Panc1 (cell line): ENCODE data around the gene DPM3. TPM values are rescaled to one million over a fixed set of nuclear protein-coding genes. Genes with fewer than 3 reads are reported as not detected.
A peak's percentile ranks its signal among the peaks of the same experiment; 100 is the strongest.

Source experiments
- ATAC-seq: fragments of 200-7000 bp; cut with Tn5 transposase; 2 replicates; pipeline ENCODE4 v1.9.1; 2020; ENCODE audit warnings: mild to moderate bottlenecking, moderate library complexity
- BruUV-seq: library from RNA; stranded (reverse); fragments of 400-500 nt; replicated peaks from 2 replicates; lab custom pipeline; 2021; lab: Mats Ljungman, UMichigan
- CTCF ChIA-PET: fragments of 300-600 bp; sonication (Branson Sonifier 250); formaldehyde crosslinking; loops from one replicate; lab custom pipeline; 2022; ENCODE audit warnings: antibody characterized with exemption; lab: Charles Lee
- POLR2A ChIA-PET: fragments of 300-600 bp; sonication (Branson Sonifier 250); formaldehyde crosslinking; loops from one replicate; lab custom pipeline; 2022; ENCODE audit warnings: antibody characterized with exemption; lab: Charles Lee
- DNase-seq: peaks from one replicate; pipeline ENCODE4 v3.0.0-alpha.2; 2010; ENCODE audit warnings: low read depth, low spot score
- H3K27ac ChIP-seq: 2 replicates; pipeline ENCODE4 v1.5.1; 2011; ENCODE audit warnings: mild to moderate bottlenecking, low read length, inconsistent platforms
- H3K27me3 ChIP-seq: fragments of 200-500 bp; sonication (Bioruptor generic); 2 replicates; pipeline ENCODE4 v1.6.0; 2014; ENCODE audit warnings: low read length, inconsistent platforms; ENCODE audit not compliant: control insufficient read depth, insufficient read depth
- H3K36me3 ChIP-seq: fragments of 200-500 bp; sonication (Bioruptor generic); 2 replicates; pipeline ENCODE4 v1.5.1; 2014; ENCODE audit warnings: inconsistent platforms, mild to moderate bottlenecking, low read length, moderate library complexity; ENCODE audit not compliant: control insufficient read depth, insufficient read depth
- H3K4me1 ChIP-seq: 2 replicates; pipeline ENCODE4 v1.5.1; 2011; ENCODE audit warnings: inconsistent platforms, mild to moderate bottlenecking, low read length, moderate library complexity; ENCODE audit not compliant: control insufficient read depth, insufficient read depth
- H3K4me3 ChIP-seq, 2 experiments: 2 replicates each; pipeline ENCODE4 v1.5.1; 2011 to 2012; ENCODE audit warnings: low read depth in 2 of 2, low read length in 2 of 2, mild to moderate bottlenecking in 2 of 2, inconsistent platforms in 1 of 2, moderate library complexity in 1 of 2
- H3K9me3 ChIP-seq: fragments of 200-500 bp; sonication (Bioruptor generic); 2 replicates; pipeline ENCODE4 v1.5.1; 2014; ENCODE audit warnings: low read depth, mild to moderate bottlenecking, inconsistent platforms, low read length, moderate library complexity; ENCODE audit not compliant: control insufficient read depth, insufficient read depth
- CTCF ChIP-seq: fragments of 450-650 bp; IDR thresholded peaks from 2 replicates; pipeline ENCODE4 v1.5.1; 2017; ENCODE audit warnings: mild to moderate bottlenecking
- POLR2AphosphoS5 ChIP-seq: IDR thresholded peaks from 2 replicates; pipeline ENCODE4 v1.6.1; 2012; ENCODE audit warnings: mild to moderate bottlenecking, low read depth, low read length, moderate library complexity
- SIN3A ChIP-seq: IDR thresholded peaks from 2 replicates; pipeline ENCODE4 v1.6.1; 2012; ENCODE audit warnings: low read depth, mild to moderate bottlenecking, low read length, moderate library complexity, borderline replicate concordance; ENCODE audit not compliant: insufficient read depth
- TCF7L2 ChIP-seq: IDR thresholded peaks from 2 replicates; pipeline ENCODE4 v1.6.1; 2011; ENCODE audit warnings: mild to moderate bottlenecking, low read depth, low read length, inconsistent platforms
- in situ Hi-C: cut with HindIII; loops from 2 replicates; pipeline ENCODE4 v1.10.0; 2016; ENCODE audit warnings: low sequenced_read_pairs, low pct_unique_long_range_greater_than_20kb
- intact Hi-C: fragments of 100-400 bp; cut with micrococcal nuclease; formaldehyde crosslinking; loops from one replicate; pipeline ENCODE4 v1.10.0; 2022; ENCODE audit not compliant: unreplicated experiment
- total RNA-seq: library from RNA; stranded (reverse); gene quantifications from one replicate; pipeline ENCODE4 v1.2.1, GENCODE V29; 2021; ENCODE audit not compliant: unreplicated experiment
- TF ChIP-seq, protein P1 (sequence below), 2 experiments: IDR thresholded peaks; 2 replicates each; pipeline ENCODE4 v1.6.1; 2011 to 2012; ENCODE audit warnings: low read depth in 2 of 2, control low read depth in 1 of 2, low read length in 1 of 2, mild to moderate bottlenecking in 1 of 2, moderate library complexity in 1 of 2; ENCODE audit not compliant: insufficient read depth in 1 of 2

The DPM3 gene
- total RNA-seq, 1 experiment from 2014 or later: 66.0 TPM

DNA sequence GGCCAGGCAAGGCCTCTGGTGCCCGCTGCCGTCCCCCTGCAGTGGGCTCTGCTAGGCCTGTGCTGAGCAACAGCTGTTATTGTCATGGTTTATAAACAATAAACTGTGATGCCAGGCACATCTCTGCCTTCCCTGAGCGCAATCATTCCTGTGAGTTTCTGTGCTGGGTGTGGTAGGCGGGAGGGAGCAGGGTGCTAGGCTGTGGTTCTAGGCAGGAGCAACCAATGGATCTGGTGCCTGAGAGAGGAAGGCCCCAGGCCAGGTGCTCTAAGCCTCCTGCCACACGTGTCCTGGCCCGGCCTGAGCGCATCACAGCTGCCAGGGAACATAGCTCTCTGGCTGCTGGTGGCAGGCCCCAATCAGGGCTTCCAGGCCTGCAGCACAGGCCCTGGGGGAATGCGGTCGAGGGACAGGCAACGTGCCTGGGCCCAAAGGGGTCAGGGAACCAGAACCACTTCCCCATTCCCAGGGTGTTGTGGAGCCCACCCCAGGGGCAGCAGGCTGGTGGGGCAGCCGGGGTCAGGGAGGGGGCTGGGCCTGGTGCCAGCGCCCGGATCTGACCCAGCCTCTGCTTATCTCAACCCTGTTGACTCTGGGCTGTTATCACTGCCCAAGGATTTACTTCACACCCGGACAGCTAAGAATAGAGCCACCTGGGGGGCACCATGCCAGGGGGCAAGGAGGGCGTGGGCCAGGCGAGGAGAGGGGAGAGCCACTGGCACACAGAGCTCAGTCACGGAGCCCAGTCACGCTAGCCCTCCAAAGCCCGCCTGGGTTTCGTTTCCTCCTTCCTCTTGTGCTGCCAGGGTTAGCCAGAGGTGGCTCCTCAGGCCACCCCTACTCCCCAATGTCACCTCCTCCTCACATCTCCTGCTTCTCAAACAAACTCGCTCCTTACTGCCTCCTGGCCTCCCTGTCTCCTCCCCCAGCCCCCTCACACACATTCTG, 44.8 kb upstream of the DPM3 start:
- H3K27me3 ChIP-seq: no peaks in the 10 kb centered on the region
- no peak for TF ChIP-seq TCF7L2
- no peak for TF ChIP-seq POLR2AphosphoS5
- no peak for TF ChIP-seq SIN3A
- TF ChIP-seq, protein P1, sequence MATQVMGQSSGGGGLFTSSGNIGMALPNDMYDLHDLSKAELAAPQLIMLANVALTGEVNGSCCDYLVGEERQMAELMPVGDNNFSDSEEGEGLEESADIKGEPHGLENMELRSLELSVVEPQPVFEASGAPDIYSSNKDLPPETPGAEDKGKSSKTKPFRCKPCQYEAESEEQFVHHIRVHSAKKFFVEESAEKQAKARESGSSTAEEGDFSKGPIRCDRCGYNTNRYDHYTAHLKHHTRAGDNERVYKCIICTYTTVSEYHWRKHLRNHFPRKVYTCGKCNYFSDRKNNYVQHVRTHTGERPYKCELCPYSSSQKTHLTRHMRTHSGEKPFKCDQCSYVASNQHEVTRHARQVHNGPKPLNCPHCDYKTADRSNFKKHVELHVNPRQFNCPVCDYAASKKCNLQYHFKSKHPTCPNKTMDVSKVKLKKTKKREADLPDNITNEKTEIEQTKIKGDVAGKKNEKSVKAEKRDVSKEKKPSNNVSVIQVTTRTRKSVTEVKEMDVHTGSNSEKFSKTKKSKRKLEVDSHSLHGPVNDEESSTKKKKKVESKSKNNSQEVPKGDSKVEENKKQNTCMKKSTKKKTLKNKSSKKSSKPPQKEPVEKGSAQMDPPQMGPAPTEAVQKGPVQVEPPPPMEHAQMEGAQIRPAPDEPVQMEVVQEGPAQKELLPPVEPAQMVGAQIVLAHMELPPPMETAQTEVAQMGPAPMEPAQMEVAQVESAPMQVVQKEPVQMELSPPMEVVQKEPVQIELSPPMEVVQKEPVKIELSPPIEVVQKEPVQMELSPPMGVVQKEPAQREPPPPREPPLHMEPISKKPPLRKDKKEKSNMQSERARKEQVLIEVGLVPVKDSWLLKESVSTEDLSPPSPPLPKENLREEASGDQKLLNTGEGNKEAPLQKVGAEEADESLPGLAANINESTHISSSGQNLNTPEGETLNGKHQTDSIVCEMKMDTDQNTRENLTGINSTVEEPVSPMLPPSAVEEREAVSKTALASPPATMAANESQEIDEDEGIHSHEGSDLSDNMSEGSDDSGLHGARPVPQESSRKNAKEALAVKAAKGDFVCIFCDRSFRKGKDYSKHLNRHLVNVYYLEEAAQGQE (IDR thresholded peaks at IDR 0.05; ENCODE audit: insufficient read depth in 1 of 2, low read depth in 2 of 2, low read length in 1 of 2): no peak
- no peak for TF ChIP-seq CTCF
- intact Hi-C loops (no loop called here), in situ Hi-C loops (no loop called here)
- DNase-seq (no peak), ATAC-seq (0 out of 2 replicates have a peak, but pooled peaks have one; percentile 25)
- POLR2A ChIA-PET: interaction anchor here (0.6 to 1.1 kb wide), 2 partner anchors 10 to 99 kb away, joined by 3 to 4 read pairs; no protein-coding TSS in a partner anchor
- no peaks in the 10 kb centered on the region for H3K9me3 ChIP-seq
- H3K4me1 ChIP-seq: peaks cover 2% of the 10 kb centered on the region
- BruUV-seq: no TSS peak
- no peaks in the 10 kb centered on the region for H3K36me3 ChIP-seq
- no peak overlapping the region for H3K4me3 ChIP-seq
- CTCF ChIA-PET: no interaction called here
- H3K27ac ChIP-seq: no peak overlapping the region

DNA sequence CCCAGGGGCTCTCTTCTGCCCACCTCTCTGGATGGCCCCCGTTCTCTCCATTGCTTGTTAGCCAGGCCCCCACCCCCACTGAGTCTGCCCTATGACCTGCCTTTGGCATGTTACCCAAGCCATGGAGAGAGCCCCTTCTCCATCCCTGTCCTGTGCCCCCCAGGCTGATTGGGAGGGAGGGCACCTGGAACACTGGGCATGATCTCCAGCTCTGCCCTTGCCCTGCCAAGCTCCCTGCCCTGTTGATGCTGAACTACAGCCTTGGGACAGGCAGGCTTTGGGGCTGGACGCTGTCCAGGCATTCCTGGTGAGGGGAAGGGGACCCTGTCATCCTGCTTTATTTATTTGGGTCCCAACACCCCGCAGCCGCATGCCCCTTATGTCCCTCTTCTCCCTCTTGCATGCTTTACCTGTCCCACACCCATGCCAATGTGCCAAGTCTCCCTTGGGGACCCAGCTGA, 44.0 kb upstream of the DPM3 start:
- Histone ChIP-seq H3K4me1 (peaks cover 2% of the 10 kb centered on the region), H3K4me3 (no peak overlapping the region), H3K9me3 (no peaks in the 10 kb centered on the region), H3K36me3 (no peaks in the 10 kb centered on the region), H3K27me3 (no peaks in the 10 kb centered on the region), H3K27ac (no peak overlapping the region)
- ChIA-PET POLR2A (interaction anchor here (0.6 kb wide), 1 partner anchor 99 kb away, joined by 3 read pairs; no protein-coding TSS in a partner anchor), CTCF (no interaction called here)
- in situ Hi-C loops: no loop called here
- BruUV-seq: no TSS peak
- TF ChIP-seq TCF7L2: no peak
- DNase-seq: no peak
- intact Hi-C loops: no loop called here
- ATAC-seq: no peak
